ENCODE measurements around the gene WFIKKN2. TPM values are rescaled to one million over a fixed set of nuclear protein-coding genes. Genes with fewer than 3 reads are reported as not detected.

The WFIKKN2 gene
- total and polyA plus RNA-seq, 10 of the 15 experiments (the other 5 are each of a cell fraction or from before 2014, with no cell fraction given) = 0.06 TPM; not detected in 9

DNA sequence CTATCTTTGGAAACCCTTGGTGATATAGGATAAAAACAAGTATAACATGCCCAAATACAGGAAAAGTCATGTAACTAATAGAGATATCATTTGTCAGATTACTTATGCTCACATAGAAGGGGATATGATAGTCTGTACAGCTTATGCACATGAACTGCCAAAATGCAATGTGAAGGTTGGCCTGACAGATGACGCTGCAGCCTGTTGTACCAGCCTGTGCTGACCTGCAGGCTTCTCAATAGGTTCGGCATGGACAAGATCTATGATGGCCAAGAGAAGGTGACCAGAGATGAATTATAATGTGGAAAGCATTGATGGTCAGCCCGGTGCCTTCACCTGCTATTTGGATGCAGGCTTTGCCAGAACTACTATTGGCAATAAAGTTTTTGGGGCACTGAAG is 12.7 kb downstream of the WFIKKN2 start:
- BruUV-seq (replicated peaks) = no TSS peak
- intact Hi-C loops (cut with micrococcal nuclease; ENCODE audit: unreplicated experiment) = no loop called here
- ATAC-seq = no peak
- Histone ChIP-seq H3K27me3 (replicated peaks in 1 of 2; ENCODE audit: control insufficient read depth in 2 of 2, insufficient read depth in 2 of 2, low read length in 1 of 2) (no peaks in the 10 kb centered on the region; a peak in 1 of 4 replicates), H3K36me3 (ENCODE audit: control insufficient read depth in 2 of 2, insufficient read depth in 2 of 2, low read length in 1 of 2) (no peaks in the 10 kb centered on the region), H3K9me3 (replicated peaks; ENCODE audit: control insufficient read depth, insufficient read depth, low read length) (peaks cover 2% of the 10 kb centered on the region; the same call in 1 of the 3 replicates), H3K9ac (ENCODE audit: control insufficient read depth, insufficient read depth, low read length) (no peak overlapping the region), H2AFZ (ENCODE audit: control insufficient read depth, low read depth, low read length) (no peak overlapping the region), H3K27ac (ENCODE audit: control insufficient read depth, insufficient read depth) (no peak overlapping the region), H4K20me1 (ENCODE audit: control insufficient read depth, insufficient read depth) (no peaks in the 10 kb centered on the region), H3K4me1 (ENCODE audit: control insufficient read depth, insufficient read depth, low read length) (peaks cover 3% of the 10 kb centered on the region; the same call in 1 of the 2 replicates), H3K79me2 (ENCODE audit: control insufficient read depth, insufficient read depth, low read length) (no peaks in the 10 kb centered on the region), H3K4me3 (no peak overlapping the region), H3K4me2 (ENCODE audit: control insufficient read depth, insufficient read depth) (no peak overlapping the region)
- no peak for TF ChIP-seq MTA2 (IDR thresholded peaks at IDR 0.05; ENCODE audit: low read depth)
- TF ChIP-seq, protein P1, sequence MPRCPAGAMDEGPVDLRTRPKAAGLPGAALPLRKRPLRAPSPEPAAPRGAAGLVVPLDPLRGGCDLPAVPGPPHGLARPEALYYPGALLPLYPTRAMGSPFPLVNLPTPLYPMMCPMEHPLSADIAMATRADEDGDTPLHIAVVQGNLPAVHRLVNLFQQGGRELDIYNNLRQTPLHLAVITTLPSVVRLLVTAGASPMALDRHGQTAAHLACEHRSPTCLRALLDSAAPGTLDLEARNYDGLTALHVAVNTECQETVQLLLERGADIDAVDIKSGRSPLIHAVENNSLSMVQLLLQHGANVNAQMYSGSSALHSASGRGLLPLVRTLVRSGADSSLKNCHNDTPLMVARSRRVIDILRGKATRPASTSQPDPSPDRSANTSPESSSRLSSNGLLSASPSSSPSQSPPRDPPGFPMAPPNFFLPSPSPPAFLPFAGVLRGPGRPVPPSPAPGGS (IDR thresholded peaks at IDR 0.05; ENCODE audit: borderline replicate concordance, insufficient read depth, low read depth, low read length, poor library complexity, severe bottlenecking) = no peak
- TF ChIP-seq FOXK2 (IDR thresholded peaks at IDR 0.05) = no peak
- no peak for TF ChIP-seq RB1 (IDR thresholded peaks at IDR 0.05; ENCODE audit: borderline replicate concordance)
- no peak for TF ChIP-seq NFYB (IDR thresholded peaks at IDR 0.05; ENCODE audit: insufficient read depth, low read depth, low read length)
- TF ChIP-seq SUPT20H (IDR thresholded peaks at IDR 0.05; ENCODE audit: borderline replicate concordance, control insufficient read depth, low read depth, low read length) = no peak
- no peak for TF ChIP-seq ETV6 (conservative IDR thresholded peaks at IDR 0.05 in 1 of 2, IDR thresholded peaks at IDR 0.05 in 1 of 2; ENCODE audit: borderline replicate concordance in 1 of 2, low read depth in 1 of 2)
- TF ChIP-seq HDAC2 (IDR thresholded peaks at IDR 0.05) = no peak
- no peak for TF ChIP-seq WRNIP1 (IDR thresholded peaks at IDR 0.05; ENCODE audit: borderline replicate concordance, low read depth, low read length)
- no peak for TF ChIP-seq TCF7 (IDR thresholded peaks at IDR 0.05; ENCODE audit: borderline replicate concordance)
- no peak for TF ChIP-seq SREBF1 (IDR thresholded peaks at IDR 0.05; ENCODE audit: low read length)
- no peak for TF ChIP-seq JUND (IDR thresholded peaks at IDR 0.05; ENCODE audit: low read depth, low read length)
- no peak for TF ChIP-seq EZH2 (IDR thresholded peaks at IDR 0.05; ENCODE audit: borderline replicate concordance, control insufficient read depth, low read depth, low read length)
- no peak for TF ChIP-seq ZBED1 (IDR thresholded peaks at IDR 0.05; ENCODE audit: borderline replicate concordance)
- TF ChIP-seq, protein P2, sequence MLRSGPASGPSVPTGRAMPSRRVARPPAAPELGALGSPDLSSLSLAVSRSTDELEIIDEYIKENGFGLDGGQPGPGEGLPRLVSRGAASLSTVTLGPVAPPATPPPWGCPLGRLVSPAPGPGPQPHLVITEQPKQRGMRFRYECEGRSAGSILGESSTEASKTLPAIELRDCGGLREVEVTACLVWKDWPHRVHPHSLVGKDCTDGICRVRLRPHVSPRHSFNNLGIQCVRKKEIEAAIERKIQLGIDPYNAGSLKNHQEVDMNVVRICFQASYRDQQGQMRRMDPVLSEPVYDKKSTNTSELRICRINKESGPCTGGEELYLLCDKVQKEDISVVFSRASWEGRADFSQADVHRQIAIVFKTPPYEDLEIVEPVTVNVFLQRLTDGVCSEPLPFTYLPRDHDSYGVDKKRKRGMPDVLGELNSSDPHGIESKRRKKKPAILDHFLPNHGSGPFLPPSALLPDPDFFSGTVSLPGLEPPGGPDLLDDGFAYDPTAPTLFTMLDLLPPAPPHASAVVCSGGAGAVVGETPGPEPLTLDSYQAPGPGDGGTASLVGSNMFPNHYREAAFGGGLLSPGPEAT (IDR thresholded peaks at IDR 0.05; ENCODE audit: low read depth) = no peak
- TF ChIP-seq EP300 (IDR thresholded peaks at IDR 0.05; ENCODE audit: borderline replicate concordance in 1 of 2, control insufficient read depth in 1 of 2, low read depth in 2 of 2, low read length in 2 of 2) = no peak
- TF ChIP-seq MYC (IDR thresholded peaks at IDR 0.05; ENCODE audit: insufficient read depth, insufficient read length, insufficient replicate concordance, low read length, severe bottlenecking) = no peak
- TF ChIP-seq KDM1A (IDR thresholded peaks at IDR 0.05; ENCODE audit: borderline replicate concordance) = no peak
- no peak for TF ChIP-seq ASH2L (IDR thresholded peaks at IDR 0.05; ENCODE audit: borderline replicate concordance, low read depth)
- in situ Hi-C loops (cut with MboI) = no loop called here
- ChIA-PET POLR2A (interaction anchor here (0.6 kb wide), 1 partner anchor 34 kb away, joined by 4 read pairs; no protein-coding TSS in a partner anchor), SMC1A (ENCODE audit: uncharacterized antibody, unreplicated experiment) (interaction anchor here (0.7 kb wide), 1 partner anchor 112 kb away, joined by 3 read pairs; no protein-coding TSS in a partner anchor), RAD21 (ENCODE audit: unreplicated experiment) (interaction anchor here (1.0 kb wide), 1 partner anchor 101 kb away, joined by 3 read pairs; no protein-coding TSS in a partner anchor), CTCF (interaction anchor here (1.1 to 11.0 kb wide), 2 partner anchors 20 to 105 kb away, joined by 4 to 309 read pairs; no protein-coding TSS in a partner anchor)
- DNase-seq (ENCODE audit: low read depth, low spot score) = no peak
- WGBS (ENCODE audit: insufficient coverage, insufficient replicate concordance, low lambda C conversion rate, missing lambda C conversion rate) = 73% methylated on average over 3 of the region's 3 CpGs
- no peak for FAIRE-seq

Measured in GM12878 (cell line).